BE2C (cell line): Measurements from ENCODE around the gene FSTL4.

Experiments
- DNase-seq: peaks from one replicate; pipeline ENCODE4 v3.0.0-alpha.2; 2020
- H3K27me3 ChIP-seq: fragments of 250-450 bp; sonication (Bioruptor Pico); 2 replicates; pipeline ENCODE4 v1.5.1; 2020; ENCODE audit warnings: mild to moderate bottlenecking
- H3K36me3 ChIP-seq: fragments of 250-450 bp; sonication (Bioruptor Pico); 2 replicates; pipeline ENCODE4 v1.5.1; 2020; ENCODE audit warnings: mild to moderate bottlenecking
- H3K4me1 ChIP-seq: fragments of 250-450 bp; sonication (Bioruptor Pico); 2 replicates; pipeline ENCODE4 v1.5.1; 2020
- H3K4me3 ChIP-seq: 2 replicates; pipeline ENCODE4 v1.5.1; 2011; ENCODE audit warnings: low read depth, low read length
- H3K9me3 ChIP-seq: fragments of 250-450 bp; sonication (Bioruptor Pico); 2 replicates; pipeline ENCODE4 v1.5.1; 2020
- TF ChIP-seq, protein P1 (sequence below): IDR thresholded peaks from 2 replicates; pipeline ENCODE4 v1.5.1; 2012; ENCODE audit warnings: mild to moderate bottlenecking, low read depth, low read length

Gene FSTL4

DNA sequence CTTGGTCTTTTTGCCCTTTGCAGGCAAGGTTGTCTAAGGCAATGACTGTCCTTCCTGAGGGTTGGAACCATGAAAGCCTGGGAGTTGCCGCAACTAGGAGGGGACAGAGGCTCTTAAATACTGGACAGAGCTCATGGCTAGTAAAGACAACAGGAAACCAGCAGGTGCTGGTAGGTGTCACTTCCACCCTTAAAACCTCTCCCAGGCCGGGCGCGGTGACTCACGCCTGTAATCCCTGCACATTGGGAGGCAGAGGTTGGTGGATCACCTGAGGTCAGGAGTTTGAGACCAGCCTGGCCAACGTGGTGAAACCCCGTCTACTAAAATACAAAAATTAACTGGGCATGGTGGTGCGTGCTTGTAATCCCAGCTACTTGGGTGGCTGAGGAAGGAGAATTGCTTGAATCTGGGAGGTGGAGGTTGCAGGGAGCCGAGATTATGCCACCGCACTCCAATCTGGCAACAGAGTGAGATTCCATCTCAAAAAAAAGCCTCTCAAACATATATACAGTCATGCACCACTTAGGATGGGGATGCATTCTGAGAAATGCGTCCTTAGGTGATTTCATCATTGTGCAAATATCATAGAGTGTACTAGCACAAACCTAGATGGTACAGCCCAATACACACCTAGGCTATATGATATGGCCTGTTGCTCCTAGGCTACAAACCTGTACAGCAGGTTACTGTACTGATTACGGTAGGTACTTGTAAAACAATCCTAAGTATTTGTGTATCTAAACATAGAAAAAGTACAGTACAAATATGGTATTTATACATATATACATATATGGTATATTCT, 457.9 kb downstream of the FSTL4 start:
- TF ChIP-seq, protein P1, sequence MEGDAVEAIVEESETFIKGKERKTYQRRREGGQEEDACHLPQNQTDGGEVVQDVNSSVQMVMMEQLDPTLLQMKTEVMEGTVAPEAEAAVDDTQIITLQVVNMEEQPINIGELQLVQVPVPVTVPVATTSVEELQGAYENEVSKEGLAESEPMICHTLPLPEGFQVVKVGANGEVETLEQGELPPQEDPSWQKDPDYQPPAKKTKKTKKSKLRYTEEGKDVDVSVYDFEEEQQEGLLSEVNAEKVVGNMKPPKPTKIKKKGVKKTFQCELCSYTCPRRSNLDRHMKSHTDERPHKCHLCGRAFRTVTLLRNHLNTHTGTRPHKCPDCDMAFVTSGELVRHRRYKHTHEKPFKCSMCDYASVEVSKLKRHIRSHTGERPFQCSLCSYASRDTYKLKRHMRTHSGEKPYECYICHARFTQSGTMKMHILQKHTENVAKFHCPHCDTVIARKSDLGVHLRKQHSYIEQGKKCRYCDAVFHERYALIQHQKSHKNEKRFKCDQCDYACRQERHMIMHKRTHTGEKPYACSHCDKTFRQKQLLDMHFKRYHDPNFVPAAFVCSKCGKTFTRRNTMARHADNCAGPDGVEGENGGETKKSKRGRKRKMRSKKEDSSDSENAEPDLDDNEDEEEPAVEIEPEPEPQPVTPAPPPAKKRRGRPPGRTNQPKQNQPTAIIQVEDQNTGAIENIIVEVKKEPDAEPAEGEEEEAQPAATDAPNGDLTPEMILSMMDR, result no peak
- no peak for DNase-seq
- Histone ChIP-seq H3K36me3 (no peaks in the 10 kb centered on the region), H3K4me3 (no peak overlapping the region), H3K27me3 (no peaks in the 10 kb centered on the region), H3K4me1 (peaks cover 4% of the 10 kb centered on the region), H3K9me3 (no peaks in the 10 kb centered on the region; the same call in 1 of the 2 replicates)

DNA sequence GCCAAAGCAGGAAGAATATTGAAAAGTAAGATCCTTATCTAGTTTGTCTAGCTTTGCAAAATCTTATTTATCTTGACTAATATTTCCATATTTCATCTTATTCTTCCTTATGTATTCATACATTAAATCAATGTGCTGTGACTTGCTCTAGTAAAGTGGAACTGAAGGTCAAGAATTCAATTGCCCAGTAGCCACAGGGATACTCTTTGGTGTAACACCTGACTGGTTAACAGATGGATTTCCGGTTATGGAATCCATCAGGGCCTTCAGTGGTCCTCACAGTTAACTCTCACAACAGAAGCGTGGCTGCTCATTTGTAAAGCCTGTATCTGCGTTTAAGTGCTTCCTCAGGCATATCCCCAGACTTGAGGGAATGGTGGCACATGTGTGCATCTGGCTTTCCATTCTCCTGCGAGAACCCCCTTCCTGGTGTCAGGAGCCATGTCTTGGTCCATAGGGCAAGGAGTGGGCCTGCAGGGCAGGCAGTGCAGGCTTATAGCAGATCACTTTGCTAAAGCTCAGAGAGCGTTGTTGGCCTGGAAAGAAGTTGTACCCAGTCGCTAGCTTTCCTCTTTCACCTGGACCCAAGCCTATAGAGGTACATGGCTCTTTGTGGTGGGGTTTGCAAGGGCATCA, 461.3 kb downstream of the FSTL4 start:
- H3K4me3 ChIP-seq, result no peak overlapping the region
- DNase-seq, result no peak
- TF ChIP-seq, protein P1, result no peak
- H3K9me3 ChIP-seq, result no peaks in the 10 kb centered on the region
- H3K4me1 ChIP-seq, result peaks cover 4% of the 10 kb centered on the region
- H3K27me3 ChIP-seq, result no peaks in the 10 kb centered on the region
- H3K36me3 ChIP-seq, result no peaks in the 10 kb centered on the region

DNA sequence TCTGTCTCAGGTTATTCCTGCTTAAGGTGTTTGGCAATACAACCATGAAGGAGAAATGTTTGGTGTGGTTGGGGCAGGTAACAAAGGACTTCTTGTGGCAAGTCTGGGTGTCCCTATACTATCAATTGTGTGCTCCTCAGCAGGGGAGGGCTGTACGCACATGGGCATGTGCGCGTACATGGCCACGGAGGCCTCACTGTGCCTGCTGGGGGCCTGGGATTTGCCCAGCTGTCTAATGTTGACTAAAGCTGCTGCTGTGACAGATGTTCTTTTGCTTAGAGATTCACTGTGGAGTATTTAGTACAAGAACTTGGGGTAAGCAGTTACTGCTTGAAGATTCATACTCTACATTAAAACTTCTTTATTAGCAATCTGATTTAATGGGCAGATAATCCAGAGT, 463.0 kb downstream of the FSTL4 start:
- Histone ChIP-seq H3K4me1 (peaks cover 4% of the 10 kb centered on the region), H3K4me3 (no peak overlapping the region), H3K36me3 (no peaks in the 10 kb centered on the region), H3K27me3 (no peaks in the 10 kb centered on the region), H3K9me3 (no peaks in the 10 kb centered on the region)
- DNase-seq, result no peak
- TF ChIP-seq, protein P1, result no peak

DNA sequence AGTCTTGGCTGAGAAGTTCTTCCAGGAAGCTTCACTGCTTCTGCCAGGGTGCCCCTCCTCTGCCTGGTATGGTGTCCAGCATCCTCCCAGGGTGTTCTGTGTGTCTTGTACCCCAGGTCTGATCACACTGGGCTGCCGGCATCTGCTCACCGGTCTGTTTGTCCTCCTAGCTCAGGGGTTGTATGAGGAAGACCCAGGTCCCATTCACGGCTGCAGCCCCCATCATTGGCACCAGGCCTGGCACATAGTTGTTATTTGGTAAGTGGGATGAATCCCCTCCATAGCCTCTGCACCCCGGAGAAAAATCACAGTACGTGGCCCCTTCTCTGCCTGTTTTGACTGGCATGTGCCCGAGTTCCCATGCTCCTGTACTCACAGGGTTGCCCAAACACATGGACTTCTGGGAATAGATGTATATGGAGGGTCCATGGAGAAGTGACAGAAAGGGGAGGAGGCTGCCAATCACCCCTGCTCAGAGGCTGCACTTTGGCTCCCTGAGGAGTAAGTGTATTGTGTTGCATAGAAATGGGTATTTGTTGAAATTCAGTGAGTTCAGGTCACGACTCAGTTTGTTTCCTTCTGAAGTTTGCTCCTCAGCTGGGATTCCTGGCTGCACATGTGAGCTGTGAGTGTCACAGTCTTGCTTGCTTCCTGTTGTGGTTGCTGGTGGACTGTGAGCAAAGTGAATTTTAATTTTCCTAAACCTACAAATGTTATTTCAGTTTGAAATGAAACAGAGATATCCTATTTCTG, 464.4 kb downstream of the FSTL4 start:
- no peak for DNase-seq
- peaks cover 4% of the 10 kb centered on the region for H3K4me1 ChIP-seq
- H3K9me3 ChIP-seq, result no peaks in the 10 kb centered on the region
- H3K36me3 ChIP-seq, result no peaks in the 10 kb centered on the region
- H3K4me3 ChIP-seq, result no peak overlapping the region
- no peaks in the 10 kb centered on the region for H3K27me3 ChIP-seq
- TF ChIP-seq, protein P1, result no peak

DNA sequence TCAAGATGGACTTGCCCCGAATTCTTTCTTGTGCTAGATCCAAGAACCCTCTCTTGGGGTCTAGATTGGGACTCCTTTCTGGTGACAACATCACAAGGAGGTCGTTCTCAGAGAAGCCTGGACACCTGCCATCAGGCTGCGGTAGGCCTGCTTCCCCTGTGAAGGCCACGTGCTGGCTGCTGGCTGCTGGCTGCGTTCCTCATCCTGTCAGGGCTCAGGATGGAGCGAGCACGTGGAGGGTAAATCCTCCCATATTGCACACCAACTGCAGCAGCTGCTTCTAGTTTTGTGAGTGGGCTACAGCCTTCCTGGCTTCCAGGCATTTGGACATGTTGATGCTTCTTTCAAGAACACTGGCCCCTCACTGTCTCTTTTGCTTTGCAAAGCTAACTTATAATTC, 464.9 kb downstream of the FSTL4 start:
- no peak for DNase-seq
- Histone ChIP-seq H3K4me3 (no peak overlapping the region), H3K4me1 (peaks cover 4% of the 10 kb centered on the region), H3K36me3 (no peaks in the 10 kb centered on the region), H3K9me3 (no peaks in the 10 kb centered on the region), H3K27me3 (no peaks in the 10 kb centered on the region)
- TF ChIP-seq, protein P1, result no peak
